HG02642 (cell line): Measurements from ENCODE around the gene TOPORS.
"Not testable (repeated sequence)": the region's sequence is repeated elsewhere in the genome, so short reads cannot be mapped to it uniquely, and the experiment has no call there.

Experiments
- ATAC-seq: cut with Tn5 transposase; IDR thresholded peaks from one replicate; pipeline ENCODE4 v1.9.1; 2021; ENCODE audit warnings: mild to moderate bottlenecking; ENCODE audit not compliant: unreplicated experiment, poor library complexity

Gene TOPORS

DNA sequence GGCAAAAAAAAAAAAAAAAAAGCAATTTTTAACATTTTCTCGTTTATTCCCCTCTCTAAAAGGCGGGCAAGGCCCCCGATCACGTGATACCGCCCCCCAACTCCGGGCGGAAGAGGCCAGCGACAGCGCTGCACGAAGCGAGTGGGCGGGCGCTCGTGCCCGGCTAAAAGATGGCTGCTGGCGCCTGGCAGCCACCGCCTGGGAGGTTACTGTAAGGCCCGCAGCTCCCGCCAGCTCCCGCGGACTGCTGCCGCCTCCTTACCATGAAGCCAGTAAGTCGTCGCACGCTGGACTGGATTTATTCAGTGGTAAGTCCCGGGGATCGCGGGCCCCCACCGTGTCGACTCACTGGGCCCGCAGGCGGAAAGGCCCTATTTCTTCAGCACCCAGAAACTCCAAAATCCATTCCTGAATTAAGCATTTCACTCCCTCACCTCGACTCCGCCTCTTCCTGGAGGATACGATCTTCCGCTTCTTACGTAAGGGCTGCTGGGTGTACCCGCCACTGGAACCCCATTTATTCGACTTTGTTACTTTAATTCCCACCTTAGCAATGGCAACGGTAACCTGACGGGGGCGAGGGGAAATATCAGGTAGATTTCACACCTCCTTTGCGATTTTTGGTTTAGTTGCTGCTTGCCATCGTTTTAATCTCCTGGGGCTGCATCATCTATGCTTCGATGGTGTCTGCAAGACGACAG, at the start of gene TOPORS, which contains the start of gene SMIM27:
TOPORS (minus strand) TSS at position 415 of the 701 bp plus-strand sequence; CDS start at position 265, 150 bp downstream.
SMIM27 (plus strand) TSS at position 156 of the 701 bp plus-strand sequence; CDS start at position 264, 108 bp downstream.
- ATAC-seq: peak; percentile 80

DNA sequence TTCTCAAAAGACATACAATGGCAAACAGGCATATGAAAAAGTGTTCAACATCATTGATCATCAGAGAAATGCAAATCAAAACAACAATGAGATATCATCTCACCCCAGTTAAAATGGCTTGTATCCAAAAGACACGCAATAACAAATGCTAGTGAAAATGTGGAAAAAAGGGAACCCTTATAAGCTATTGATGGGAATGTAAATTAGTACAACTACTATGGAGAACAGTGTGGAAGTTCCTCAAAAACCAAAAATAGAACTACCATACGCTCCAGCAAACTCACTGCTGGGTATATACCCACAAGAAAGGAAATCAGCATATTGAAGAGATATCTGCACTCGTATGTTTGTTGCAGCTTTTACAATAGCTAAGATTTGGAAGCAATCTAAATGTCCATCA, 46.6 kb upstream of the TOPORS start:
- not testable (repeated sequence) for ATAC-seq

DNA sequence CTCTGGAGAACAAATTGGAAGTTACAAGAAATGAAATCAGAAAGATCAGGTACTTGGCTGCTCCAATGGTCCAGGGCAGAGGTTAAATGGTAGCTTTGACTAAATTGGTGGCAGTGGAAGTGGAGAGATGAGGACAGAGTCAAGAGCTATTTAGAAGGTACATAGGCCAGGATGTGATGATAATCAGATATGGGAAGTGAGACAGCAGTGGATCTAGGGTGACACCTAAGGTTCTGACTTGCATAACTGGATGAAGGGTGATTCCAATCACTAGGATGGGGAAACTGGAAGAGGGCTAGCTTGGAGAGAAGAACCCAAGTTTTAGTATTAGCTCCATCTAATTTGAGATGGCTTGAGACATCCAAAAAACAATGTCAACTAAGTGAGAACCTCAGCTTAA, 44.5 kb upstream of the TOPORS start:
- no peak for ATAC-seq

DNA sequence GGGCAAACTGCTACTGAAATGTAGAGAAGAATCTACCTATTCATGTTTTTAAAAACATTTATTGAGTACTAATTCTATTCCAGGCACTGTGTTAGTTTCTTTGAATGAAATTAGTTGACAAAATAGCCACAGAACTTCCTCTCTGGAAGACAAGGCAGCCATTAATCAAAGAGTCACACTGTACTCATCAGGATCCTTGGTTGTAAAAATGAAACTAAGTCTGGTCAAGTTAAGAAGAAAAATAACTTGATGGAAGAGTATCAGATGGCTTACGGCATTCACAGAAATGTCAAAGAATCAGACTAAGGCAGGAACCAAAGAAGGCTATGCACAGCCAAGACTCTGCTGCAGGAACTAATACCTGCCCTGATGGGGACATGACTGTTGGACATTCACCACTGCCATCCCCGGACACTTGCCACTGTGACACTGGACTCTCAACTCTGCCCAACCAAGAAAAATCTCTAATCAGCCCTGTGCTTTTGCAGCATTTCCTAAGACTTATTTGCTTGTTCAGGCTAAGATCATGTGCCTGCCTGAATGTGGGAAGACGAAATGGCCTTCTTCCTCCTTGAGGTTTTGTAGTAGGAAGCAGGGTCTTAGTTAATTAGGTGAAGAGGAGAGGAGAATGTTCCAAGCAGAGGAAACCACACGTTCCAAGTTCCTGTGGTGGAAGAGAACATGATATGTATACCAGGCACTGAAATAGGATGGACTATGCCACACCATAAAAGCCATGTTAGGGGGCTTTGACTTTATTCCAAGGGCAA, 43.9 kb upstream of the TOPORS start:
- no peak for ATAC-seq

DNA sequence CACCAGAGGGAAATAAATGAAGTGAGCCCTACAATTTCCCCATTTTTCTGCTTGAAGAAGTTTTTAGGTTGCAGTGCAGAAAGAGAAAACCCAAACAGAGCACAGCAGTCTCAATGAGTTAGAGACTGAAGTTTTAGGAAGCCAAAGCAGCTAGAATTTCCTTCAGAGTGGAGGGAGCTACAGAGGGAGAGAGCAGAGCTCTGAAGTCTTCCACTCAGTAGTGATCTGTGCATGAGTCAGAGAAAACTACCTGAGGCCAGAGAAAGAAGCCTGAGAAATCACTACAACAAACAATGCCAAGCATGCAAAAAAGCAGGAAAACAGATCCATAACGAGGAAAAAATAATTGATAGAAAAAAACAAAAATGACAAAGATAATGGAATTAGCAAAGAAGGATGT, 38.5 kb upstream of the TOPORS start:
- ATAC-seq: no peak

DNA sequence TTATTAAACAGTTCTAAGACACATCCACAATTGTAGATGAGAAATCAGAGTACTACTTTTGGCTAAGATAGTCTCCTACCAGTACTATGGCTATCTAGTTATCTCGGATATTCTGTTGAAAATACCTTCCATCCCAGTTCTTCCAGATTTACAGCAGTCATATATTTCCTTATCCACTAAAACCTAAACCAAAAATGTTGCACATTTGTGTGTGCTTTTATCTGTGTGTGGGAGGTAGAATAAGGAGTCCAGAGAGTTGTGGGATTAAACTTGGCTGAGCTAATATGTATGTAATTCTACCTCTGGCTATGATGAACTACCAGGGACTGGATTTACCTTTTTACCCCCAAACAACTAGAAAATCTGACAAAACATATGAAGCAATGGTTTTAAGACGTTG, 38.1 kb upstream of the TOPORS start:
- ATAC-seq: no peak

DNA sequence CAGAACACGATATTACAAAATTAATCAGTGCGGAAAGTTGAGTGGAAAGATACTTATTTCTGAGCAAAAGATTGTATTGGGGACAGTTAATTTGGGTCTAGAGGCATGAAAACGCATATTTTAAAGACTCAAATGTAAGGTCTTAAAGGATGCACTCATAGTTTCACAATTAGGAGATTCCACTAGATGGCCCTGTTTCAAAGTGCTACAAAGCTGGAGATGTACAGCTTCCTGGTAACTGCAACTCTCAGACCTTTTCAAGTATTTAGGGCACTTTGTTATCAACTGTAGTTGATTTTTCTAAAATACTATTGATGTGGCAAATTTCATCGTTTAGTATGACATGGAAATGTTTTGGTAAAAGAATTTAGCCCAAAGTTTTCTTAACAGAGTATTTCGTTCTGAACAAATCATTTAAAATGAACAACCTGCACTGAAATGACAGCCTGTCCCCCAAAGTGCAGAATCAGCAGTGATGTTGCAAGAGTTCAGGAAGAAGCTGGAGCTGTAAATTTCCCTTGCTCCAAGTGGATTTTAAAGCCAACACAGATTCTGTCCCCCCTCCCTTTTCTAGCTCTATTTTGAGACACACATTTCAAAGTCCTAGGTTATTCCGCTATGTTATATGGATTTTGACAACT, 36.8 kb upstream of the TOPORS start:
- ATAC-seq: peak; percentile 45

DNA sequence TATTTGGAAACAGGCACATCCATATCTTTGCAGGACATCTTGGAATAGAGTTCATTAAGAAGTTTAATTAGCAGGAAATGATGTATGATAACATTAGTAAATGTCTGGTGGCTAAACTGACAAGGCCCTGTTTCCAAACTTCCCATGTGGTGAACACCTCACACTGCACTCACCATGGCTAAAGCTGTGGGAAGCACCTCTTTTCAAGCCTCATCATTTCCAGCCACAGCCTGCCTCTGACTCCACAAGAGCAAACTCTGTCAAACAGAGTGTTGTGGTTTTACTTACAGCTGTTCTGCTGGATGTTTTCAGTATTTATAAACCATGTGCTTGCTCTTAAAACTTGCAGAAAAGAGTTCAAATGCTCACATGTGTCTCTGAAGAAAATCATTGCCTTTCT, 35.5 kb upstream of the TOPORS start:
- peak; percentile 52 for ATAC-seq

DNA sequence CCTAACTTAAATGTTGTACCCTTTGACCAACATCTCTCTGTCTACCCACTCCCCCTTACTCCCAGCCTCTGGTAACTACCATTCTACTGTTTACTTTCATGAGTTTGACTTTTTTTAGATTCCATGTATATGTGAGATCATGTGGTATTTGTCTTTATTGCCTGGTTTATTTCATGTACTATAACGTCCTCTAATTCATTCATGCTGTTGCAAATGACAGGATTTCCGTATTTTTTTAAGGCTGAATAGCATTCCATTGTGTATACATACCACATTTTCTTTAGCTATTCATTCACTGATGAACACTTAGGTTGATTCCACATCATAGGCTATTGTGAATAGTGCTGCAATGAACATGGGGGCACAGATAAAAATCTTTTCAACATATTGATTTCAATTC, 32.4 kb upstream of the TOPORS start:
- no peak for ATAC-seq

DNA sequence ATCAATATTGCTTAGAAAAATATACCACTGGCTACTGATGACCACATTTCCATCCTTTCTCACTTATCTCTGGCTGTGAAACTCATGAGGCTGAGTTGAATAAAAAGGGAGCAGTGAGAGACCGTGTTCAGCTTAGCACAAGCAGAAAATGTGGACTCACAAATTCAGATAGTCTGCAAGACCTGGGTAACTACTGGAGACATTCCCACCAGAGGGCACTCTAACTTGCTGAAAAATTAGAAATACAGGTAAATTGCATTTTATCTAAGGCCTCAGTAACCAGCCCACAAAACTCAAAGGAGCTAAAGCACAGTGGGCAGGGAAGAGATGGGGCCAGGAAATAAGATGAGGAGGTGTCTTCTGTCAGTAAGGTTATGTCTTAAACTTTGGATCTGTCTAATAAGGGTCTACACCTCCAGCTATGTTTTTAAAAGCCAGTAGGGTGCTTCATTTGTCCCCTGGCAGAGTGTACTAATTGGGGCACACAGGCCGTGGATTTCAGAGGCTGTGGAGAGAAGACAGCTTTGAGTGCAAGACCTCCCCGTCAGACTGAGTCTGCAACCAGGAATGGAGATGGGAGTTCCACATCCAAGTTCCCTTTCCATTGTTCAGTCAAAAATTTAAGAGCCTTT, 29.2 kb upstream of the TOPORS start:
- ATAC-seq: no peak

DNA sequence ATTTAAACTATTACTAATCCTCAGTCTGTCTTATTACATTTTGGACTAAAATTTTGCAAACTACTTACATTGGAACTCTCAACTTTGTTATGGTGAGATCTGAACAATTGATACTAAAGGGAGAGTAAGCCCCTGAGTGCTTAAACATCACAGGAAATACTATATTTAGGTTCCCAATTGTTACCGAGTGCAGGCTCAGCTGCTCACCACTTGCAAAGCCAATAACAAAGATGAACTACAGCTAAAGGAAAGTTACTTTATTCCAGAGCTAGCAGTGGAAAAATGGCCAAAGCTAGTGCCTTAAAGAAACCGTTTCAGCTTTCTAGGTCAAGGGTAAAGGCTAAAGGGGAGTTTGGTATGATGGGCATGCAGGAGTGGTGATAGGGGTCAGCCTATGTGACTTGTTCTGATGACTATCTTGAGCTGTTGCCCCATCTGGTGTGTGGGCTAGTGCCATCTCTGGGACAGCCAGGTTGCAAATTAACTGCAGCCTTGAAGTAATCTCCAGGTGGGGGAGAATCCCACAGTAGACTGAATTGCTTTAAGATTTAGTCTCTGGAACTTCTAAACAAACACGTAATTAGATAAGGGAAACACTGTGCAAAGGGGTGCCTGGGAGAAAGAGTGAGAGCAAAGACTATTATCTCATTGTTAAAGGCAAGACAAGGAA, 28.4 kb upstream of the TOPORS start:
- no peak for ATAC-seq

DNA sequence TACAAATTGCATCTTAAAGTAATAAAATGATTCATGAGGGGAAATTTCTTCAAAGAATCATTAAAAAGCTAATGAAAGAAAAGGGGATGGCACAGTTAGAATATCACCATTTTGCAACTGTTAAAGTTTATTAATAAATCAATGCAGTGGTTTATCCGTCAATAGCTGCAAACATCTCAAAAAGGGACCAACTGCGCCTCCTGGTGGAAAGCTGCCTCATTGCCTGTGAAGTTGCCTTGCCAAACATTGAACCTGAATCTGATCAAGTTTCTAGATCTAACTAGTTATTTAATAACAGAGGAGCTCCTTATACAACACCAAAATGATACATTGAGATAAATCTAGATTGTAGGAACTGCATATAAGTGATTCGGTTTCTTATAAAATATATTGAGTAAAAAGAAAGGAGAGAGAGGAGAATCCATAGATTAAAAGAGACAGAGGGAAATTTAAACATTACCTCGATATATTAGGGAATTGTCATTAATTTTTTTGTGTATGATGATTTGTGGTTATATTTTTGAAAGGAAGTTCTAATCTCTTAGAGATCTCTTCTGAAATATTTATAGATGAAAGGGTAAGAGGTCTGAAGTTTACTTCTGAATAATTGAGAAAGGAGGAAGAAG, 27.4 kb upstream of the TOPORS start:
- peak; percentile 47 for ATAC-seq

DNA sequence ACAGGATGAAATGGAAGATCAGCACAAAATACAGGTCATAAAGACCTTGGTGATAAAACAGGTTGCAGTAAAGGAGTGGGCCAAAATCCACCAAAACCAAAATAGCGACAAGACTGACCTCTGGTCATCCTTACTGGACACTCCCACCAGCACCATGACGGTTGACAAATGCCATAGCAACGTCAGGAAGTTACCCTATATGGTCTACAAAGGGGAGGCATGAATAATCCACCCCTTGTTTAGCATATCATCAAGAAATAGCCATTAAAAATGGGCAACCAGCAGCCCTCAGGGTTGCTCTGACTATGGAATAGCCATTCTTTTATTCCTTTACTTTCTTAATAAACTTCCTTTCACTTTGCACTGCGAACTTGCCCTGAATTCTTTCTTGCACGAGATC, 26.6 kb upstream of the TOPORS start:
- ATAC-seq: no peak

DNA sequence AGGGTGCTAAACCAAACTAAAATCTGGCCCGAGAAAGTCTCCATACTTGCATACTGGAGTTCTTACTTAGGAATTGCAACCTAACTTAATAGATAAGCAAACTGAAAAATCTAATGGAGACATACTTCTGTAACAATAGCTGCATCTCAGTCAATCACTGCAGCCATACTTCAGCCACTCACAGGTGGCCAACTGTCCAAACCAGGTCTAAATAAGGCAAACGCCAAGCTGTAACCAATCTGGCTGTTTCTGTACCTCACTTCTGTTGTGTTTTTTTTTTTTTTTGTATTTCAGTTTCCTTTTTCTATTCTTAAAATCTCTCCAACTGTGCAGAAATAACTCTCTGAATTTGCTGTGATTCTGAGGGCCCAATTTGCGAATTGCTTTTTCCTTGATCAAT, 24.9 kb upstream of the TOPORS start:
- ATAC-seq: no peak

DNA sequence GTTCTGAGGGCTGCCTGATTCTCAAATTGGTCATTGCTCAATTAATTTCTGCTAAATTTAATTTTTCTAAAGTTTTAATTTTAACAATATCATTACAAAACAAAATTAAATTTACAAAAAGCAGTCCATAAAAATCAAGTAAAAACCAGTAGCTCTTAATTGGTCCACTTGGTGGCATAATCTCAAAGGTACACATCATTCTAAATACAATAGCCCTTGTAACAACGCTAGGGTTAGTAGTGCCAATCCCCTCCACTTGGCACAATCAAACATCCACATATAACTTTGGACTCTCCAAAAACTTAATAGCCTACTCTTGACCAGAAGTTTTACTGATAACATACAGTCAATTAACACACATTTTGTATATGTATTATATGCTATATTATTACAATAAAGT, 22.5 kb upstream of the TOPORS start:
- no peak for ATAC-seq

DNA sequence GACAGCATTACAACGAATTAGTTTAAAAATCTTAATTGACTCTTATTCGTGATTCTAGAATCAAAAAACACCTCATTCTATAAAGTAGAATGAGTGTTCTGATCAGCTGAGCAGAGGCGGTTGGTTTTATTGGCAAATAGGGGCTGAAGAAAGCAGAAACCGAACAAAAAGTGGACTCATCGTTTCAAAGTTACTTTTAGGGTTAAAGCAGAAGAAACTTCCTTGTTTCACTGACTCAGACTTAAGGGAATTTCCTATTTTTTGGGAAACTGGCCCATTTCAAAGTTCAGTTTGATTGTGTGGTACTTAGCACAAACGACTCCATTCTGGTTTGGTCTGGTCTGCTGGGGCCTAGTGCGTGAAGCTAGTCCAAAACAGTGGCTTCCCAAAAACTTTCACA, 21.4 kb upstream of the TOPORS start:
- no peak for ATAC-seq

DNA sequence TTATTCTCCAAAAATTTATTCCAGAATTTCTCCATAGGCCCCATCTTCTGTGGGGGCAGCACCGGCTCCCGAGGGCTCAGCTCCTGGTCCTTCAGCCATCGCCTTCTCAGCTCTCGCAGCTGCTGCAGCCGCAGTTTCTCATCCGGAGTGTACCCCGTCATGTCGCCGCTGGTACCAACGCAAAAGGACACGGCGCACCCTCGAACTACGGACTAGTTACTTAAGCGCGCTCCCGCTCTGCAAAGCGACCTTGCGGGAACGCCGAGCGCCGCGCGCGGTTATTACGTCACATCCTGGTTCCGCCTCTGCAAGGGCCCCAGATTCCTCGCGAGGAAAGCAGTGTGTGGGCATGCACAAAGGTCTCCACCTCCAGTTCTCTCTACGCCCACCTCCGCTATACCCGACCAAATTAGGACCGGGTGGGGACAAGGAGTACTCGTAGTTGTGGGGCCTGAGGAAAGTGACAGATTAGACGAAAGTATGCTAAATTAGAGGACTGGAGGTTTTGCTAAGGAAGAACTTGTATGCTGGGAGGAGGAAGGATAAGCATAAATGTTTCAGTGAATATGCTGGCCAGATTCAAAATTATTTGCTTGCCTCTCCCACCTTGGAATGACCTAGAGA, 20.6 kb upstream of the TOPORS start, which contains the start of gene NDUFB6:
NDUFB6 (minus strand) TSS at position 260 of the 624 bp plus-strand sequence; CDS start at position 161, 99 bp downstream.
- ATAC-seq: peak; percentile 89

DNA sequence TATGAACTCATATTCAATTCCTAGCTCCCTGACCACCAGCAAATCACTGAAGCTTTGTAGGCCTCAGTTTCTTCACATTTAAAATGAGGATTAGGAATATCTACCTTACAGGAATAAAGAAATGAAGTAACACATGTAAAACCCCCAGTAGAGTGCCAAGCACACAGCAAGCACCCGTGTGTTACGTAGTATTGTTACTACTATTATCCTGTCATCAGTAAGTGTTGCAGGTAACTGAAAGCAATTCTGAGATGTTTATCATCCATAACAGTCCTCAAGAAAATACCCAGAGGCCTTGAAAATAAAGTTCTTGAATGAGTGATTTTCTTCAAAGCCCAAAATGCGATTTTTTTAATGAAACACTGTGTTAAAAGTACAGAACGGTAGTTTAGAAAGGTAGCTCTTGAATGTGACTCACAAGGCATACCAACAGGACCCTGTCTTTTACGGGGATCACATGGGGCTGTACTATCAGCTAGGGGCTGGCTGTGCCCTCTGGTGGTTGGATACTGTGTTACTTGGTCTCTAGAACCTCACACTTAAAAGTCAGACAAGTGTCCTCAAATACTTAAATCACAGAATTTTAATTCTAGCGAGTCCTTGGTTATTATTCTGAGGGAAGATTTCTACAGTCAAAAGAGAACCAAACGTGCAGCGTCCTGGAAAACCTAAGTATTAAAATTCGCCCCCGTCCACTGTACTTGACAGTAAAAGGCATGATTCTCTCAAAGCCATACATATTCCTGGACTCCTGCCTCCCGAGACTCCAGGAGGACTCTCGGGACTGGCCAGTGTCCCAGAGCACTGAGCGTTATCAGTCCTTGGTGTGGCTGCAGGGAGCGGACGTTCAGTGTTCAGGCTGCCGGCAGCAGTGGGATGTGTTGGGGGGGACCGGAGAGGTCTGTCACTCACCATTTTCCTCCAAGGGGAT, 19.8 kb upstream of the TOPORS start:
- ATAC-seq: peak; percentile 85
